Umbilical cord (tissue), 2 donors: ENCODE measurements around the gene ARHGAP22. TPM values are rescaled to one million over a fixed set of nuclear protein-coding genes. Genes with fewer than 3 reads are reported as not detected.

Experiments used
- DNase-seq: peaks from one replicate; pipeline ENCODE4 v3.0.0-alpha.2; 2015; ENCODE audit warnings: low spot score
- total RNA-seq: library from RNA; depleted of rRNA; stranded (reverse); fragments of >200 nt; gene quantifications from one replicate; pipeline ENCODE4 v1.2.3, GENCODE V29; 2014; ENCODE audit warnings: low replicate concordance; ENCODE audit not compliant: insufficient read depth

ARHGAP22 gene
- total RNA-seq, 1 donor from 2014 or later, result 10.4 TPM

GRCh38 chr10:48533951-48534720 is 70.7 kb downstream of the ARHGAP22 start:
- DNase-seq, result no peak

- DNase-seq, result no peak
Observed at GRCh38 chr10:48533540-48533939, 71.3 kb downstream of the ARHGAP22 start.

- no peak for DNase-seq
Observed at GRCh38 chr10:48531486-48531885, 73.4 kb downstream of the ARHGAP22 start.

GRCh38 chr10:48529331-48529730 is 75.5 kb downstream of the ARHGAP22 start:
- no peak for DNase-seq

GRCh38 chr10:48527756-48528155 is 77.1 kb downstream of the ARHGAP22 start:
- no peak for DNase-seq

GRCh38 chr10:48526846-48527505 is 77.9 kb downstream of the ARHGAP22 start:
- DNase-seq, result no peak

GRCh38 chr10:48526011-48526821 is 78.7 kb downstream of the ARHGAP22 start:
- peak; percentile 87 for DNase-seq

- no peak for DNase-seq
Observed at GRCh38 chr10:48525113-48525512, 79.8 kb downstream of the ARHGAP22 start.

GRCh38 chr10:48523820-48524758 is 80.8 kb downstream of the ARHGAP22 start:
- no peak for DNase-seq

- peak; percentile 90 for DNase-seq
Observed at GRCh38 chr10:48523212-48523819, 81.6 kb downstream of the ARHGAP22 start.

- no peak for DNase-seq
Observed at GRCh38 chr10:48522011-48522765, 82.7 kb downstream of the ARHGAP22 start.

- no peak for DNase-seq
Observed at GRCh38 chr10:48520594-48520993, 84.3 kb downstream of the ARHGAP22 start.

- DNase-seq, result no peak
Observed at GRCh38 chr10:48520184-48520506, 84.7 kb downstream of the ARHGAP22 start.

GRCh38 chr10:48519481-48520183 is 85.2 kb downstream of the ARHGAP22 start:
- DNase-seq, result no peak

- DNase-seq, result no peak
Observed at GRCh38 chr10:48518986-48519385, 85.9 kb downstream of the ARHGAP22 start.

- DNase-seq, result no peak
Observed at GRCh38 chr10:48517911-48518811, 86.7 kb downstream of the ARHGAP22 start.

GRCh38 chr10:48517482-48517881 is 87.4 kb downstream of the ARHGAP22 start:
- no peak for DNase-seq

GRCh38 chr10:48516911-48517310 is 88.0 kb downstream of the ARHGAP22 start:
- DNase-seq, result no peak
